Mammary epithelial cell (primary cell): ENCODE data around the gene TUBA1C.

Experiments used
- EZH2 ChIP-seq: IDR thresholded peaks from 2 replicates; pipeline ENCODE4 v1.6.1; 2012; ENCODE audit warnings: low read length, inconsistent platforms, borderline replicate concordance
- TF ChIP-seq, protein P1 (sequence below), 2 donors: IDR thresholded peaks in 1 of 2; conservative IDR thresholded peaks in 1 of 2; 2 replicates each; pipeline ENCODE4 v1.5.1; 2011 to 2012; ENCODE audit warnings: inconsistent platforms in 2 of 2, low read length in 2 of 2, mild to moderate bottlenecking in 2 of 2, control low read depth in 1 of 2, low read depth in 1 of 2; ENCODE audit not compliant: insufficient read depth in 1 of 2; ENCODE audit errors: extremely low read depth in 1 of 2

DNA sequence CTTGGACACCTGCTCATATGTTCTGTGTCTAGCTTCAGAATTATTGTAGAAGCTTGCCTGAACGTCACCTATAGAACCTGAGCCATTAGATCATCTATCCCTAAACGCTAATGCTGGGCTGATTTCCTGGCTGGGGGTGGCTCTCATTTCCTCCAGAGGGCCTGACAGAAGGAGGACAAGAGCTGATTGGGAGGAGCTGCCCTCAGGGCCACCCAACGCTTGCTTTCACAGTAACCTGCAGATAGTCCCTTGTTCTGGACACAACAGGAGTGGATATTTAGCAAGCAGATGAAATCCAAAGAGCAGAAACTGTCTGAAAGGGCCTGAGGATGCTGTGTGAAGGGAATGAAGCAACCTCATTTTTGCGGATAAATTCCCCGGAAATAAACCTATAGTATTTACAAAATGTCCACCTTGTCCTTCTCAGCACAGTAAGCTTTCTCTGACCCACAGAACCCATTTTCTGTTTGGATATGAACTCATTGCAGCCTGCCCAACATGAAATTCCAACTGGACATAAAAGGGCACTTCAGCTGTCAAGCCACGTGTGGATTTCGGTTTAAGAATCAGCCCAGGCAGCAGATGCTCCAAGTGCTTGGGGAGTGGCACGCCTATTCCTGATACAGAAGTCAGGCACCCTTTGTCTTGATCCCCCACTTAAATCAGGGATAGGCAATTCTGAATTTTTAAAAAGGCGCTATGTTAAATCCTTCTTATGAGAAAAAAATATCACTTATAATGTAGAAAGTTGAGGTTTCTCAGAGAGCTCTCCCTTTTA lies 32.8 kb upstream of the TUBA1C start:
- TF ChIP-seq, protein P1, sequence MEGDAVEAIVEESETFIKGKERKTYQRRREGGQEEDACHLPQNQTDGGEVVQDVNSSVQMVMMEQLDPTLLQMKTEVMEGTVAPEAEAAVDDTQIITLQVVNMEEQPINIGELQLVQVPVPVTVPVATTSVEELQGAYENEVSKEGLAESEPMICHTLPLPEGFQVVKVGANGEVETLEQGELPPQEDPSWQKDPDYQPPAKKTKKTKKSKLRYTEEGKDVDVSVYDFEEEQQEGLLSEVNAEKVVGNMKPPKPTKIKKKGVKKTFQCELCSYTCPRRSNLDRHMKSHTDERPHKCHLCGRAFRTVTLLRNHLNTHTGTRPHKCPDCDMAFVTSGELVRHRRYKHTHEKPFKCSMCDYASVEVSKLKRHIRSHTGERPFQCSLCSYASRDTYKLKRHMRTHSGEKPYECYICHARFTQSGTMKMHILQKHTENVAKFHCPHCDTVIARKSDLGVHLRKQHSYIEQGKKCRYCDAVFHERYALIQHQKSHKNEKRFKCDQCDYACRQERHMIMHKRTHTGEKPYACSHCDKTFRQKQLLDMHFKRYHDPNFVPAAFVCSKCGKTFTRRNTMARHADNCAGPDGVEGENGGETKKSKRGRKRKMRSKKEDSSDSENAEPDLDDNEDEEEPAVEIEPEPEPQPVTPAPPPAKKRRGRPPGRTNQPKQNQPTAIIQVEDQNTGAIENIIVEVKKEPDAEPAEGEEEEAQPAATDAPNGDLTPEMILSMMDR (conservative IDR thresholded peaks at IDR 0.05 in 1 of 2, IDR thresholded peaks at IDR 0.05 in 1 of 2; ENCODE audit: extremely low read depth in 1 of 2, insufficient read depth in 1 of 2, low read depth in 1 of 2, low read length in 2 of 2): no peak
- no peak for TF ChIP-seq EZH2
